Measurements from ENCODE around the gene ZNF654. TPM values are rescaled to one million over a fixed set of nuclear protein-coding genes. Genes with fewer than 3 reads are reported as not detected.

The ZNF654 gene
- polyA plus RNA-seq, 3 donors: 3.0 to 7.2 (median 4.8) TPM

GRCh38 chr3:88150806-88151205, 91.8 kb downstream of the ZNF654 start:
- Histone ChIP-seq H3K4me2 (replicated peaks; ENCODE audit: extremely low read depth, low read length, poor library complexity, severe bottlenecking) (peak overlapping the region; percentile 92), H3K4me3 (replicated peaks in 1 of 3; ENCODE audit: low read depth in 2 of 3, low read length in 3 of 3) (peak overlapping the region; percentile 86 to 100 (median 95)), H2AFZ (ENCODE audit: insufficient read depth, low read depth, low read length, poor library complexity, severe bottlenecking) (peak overlapping the region; percentile 99), H4K20me1 (ENCODE audit: insufficient read depth, low read length) (peaks cover 34% of the 10 kb centered on the region), H3K9me3 (replicated peaks in 1 of 2; ENCODE audit: control insufficient read depth in 1 of 2, insufficient read depth in 1 of 2, low read length in 2 of 2) (no peaks in the 10 kb centered on the region), H3K36me3 (replicated peaks in 1 of 2; ENCODE audit: control insufficient read depth in 1 of 2, insufficient read depth in 2 of 2, low read length in 2 of 2) (peaks cover 21 to 27% of the 10 kb centered on the region in 2 donors), H3K9ac (ENCODE audit: insufficient read depth, low read length, poor library complexity, severe bottlenecking) (peak overlapping the region; percentile 97), H3K27me3 (ENCODE audit: control insufficient read depth in 2 of 2, insufficient read depth in 2 of 2, low read length in 2 of 2) (no peaks in the 10 kb centered on the region), H3K27ac (ENCODE audit: low read depth in 1 of 2, low read length in 2 of 2) (peak overlapping the region in 1 of 2 donors; percentile 98), H3K79me2 (ENCODE audit: insufficient read depth, low read length) (peaks cover 73% of the 10 kb centered on the region), H3K4me1 (ENCODE audit: control insufficient read depth in 1 of 2, insufficient read depth in 2 of 2, low read length in 2 of 2) (peaks cover 30 to 38% of the 10 kb centered on the region in 2 donors)
- WGBS (ENCODE audit: insufficient coverage): 0% methylated on average over 1 of the region's 6 CpGs
- Mint-ChIP-seq H3K4me1 (peaks cover 42% of the 10 kb centered on the region), H3K27ac (peak overlapping the region; percentile 91 to 98 (median 95)), H3K27me3 (ENCODE audit: low read depth in 3 of 3) (peaks cover 0 to 2% (median 0%) of the 10 kb centered on the region in 3 donors), H3K36me3 (peaks cover 10 to 23% of the 10 kb centered on the region in 2 donors), H3K4me3 (peak overlapping the region; percentile 93 to 97), H3K9me3 (no peaks in the 10 kb centered on the region)
- intact Hi-C loops (cut with micrococcal nuclease): loop anchor here in 1 of 2 donors (5.0 kb wide), 1 partner anchor 94 kb away; the partner anchor contains the start of genes CGGBP1 and ZNF654
- DNase-seq: peak; percentile 21 to 58 (median 44)
- no peak for TF ChIP-seq CTCF (IDR thresholded peaks at IDR 0.05)

GRCh38 chr3:88151358-88151757, 92.3 kb downstream of the ZNF654 start:
- no peak for TF ChIP-seq CTCF (IDR thresholded peaks at IDR 0.05)
- Histone ChIP-seq H3K9me3 (replicated peaks in 1 of 2; ENCODE audit: control insufficient read depth in 1 of 2, insufficient read depth in 1 of 2, low read length in 2 of 2) (no peaks in the 10 kb centered on the region), H3K4me3 (replicated peaks in 1 of 3; ENCODE audit: low read depth in 2 of 3, low read length in 3 of 3) (peak overlapping the region; percentile 86 to 100 (median 95)), H3K4me1 (ENCODE audit: control insufficient read depth in 1 of 2, insufficient read depth in 2 of 2, low read length in 2 of 2) (peaks cover 30 to 38% of the 10 kb centered on the region in 2 donors), H3K79me2 (ENCODE audit: insufficient read depth, low read length) (peaks cover 79% of the 10 kb centered on the region), H3K36me3 (replicated peaks in 1 of 2; ENCODE audit: control insufficient read depth in 1 of 2, insufficient read depth in 2 of 2, low read length in 2 of 2) (peaks cover 26 to 32% of the 10 kb centered on the region in 2 donors), H2AFZ (ENCODE audit: insufficient read depth, low read depth, low read length, poor library complexity, severe bottlenecking) (no peak overlapping the region), H3K4me2 (replicated peaks; ENCODE audit: extremely low read depth, low read length, poor library complexity, severe bottlenecking) (peak overlapping the region; percentile 92), H3K9ac (ENCODE audit: insufficient read depth, low read length, poor library complexity, severe bottlenecking) (no peak overlapping the region), H3K27ac (ENCODE audit: low read depth in 1 of 2, low read length in 2 of 2) (peak overlapping the region in 1 of 2 donors; percentile 63), H4K20me1 (ENCODE audit: insufficient read depth, low read length) (peaks cover 39% of the 10 kb centered on the region), H3K27me3 (ENCODE audit: control insufficient read depth in 2 of 2, insufficient read depth in 2 of 2, low read length in 2 of 2) (no peaks in the 10 kb centered on the region)
- peaks cover 42% of the 10 kb centered on the region for H3K4me1 Mint-ChIP-seq
- H3K36me3 Mint-ChIP-seq: peaks cover 16 to 29% of the 10 kb centered on the region in 2 donors
- H3K4me3 Mint-ChIP-seq: peak overlapping the region in 1 of 2 donors; percentile 49
- peak in 1 of 3 donors; percentile 4 for DNase-seq
- WGBS (ENCODE audit: insufficient coverage): no CpG with 5 or more reads among the region's 4 CpGs
- intact Hi-C loops (cut with micrococcal nuclease): loop anchor here in 1 of 2 donors (5.0 kb wide), 1 partner anchor 94 kb away; the partner anchor contains the start of genes CGGBP1 and ZNF654
- H3K27me3 Mint-ChIP-seq (ENCODE audit: low read depth in 3 of 3): peaks cover 0 to 2% (median 0%) of the 10 kb centered on the region in 3 donors
- H3K9me3 Mint-ChIP-seq: no peaks in the 10 kb centered on the region
- H3K27ac Mint-ChIP-seq: peak overlapping the region in 3 of 7 donors; percentile 46 to 94 (median 57)
